HG03103 (cell line): Measurements from ENCODE around the gene ADCY2.

Experiments
- ATAC-seq: cut with Tn5 transposase; IDR thresholded peaks from one replicate; pipeline ENCODE4 v1.9.1; 2021; ENCODE audit warnings: low read depth; ENCODE audit not compliant: unreplicated experiment

The ADCY2 gene

DNA sequence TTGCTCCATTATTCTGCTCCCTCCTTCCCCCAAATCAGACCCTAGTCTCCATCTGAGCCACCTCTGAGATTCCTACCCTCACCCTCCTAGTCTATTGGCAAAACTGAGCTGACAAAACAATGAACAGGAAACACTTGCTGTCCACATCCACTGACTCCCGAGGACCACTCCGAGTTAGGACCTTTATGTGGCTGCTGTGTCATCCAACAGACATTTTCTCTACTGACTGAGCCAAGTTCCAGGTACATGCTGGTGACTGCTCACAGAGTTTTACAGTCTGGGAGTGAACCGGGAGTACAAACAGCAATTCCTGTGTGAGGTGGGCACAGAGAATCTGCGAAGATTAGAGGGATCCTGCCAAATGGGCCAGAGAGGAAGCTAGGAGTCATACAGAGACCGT lies 415.8 kb downstream of the ADCY2 start:
- no peak for ATAC-seq

DNA sequence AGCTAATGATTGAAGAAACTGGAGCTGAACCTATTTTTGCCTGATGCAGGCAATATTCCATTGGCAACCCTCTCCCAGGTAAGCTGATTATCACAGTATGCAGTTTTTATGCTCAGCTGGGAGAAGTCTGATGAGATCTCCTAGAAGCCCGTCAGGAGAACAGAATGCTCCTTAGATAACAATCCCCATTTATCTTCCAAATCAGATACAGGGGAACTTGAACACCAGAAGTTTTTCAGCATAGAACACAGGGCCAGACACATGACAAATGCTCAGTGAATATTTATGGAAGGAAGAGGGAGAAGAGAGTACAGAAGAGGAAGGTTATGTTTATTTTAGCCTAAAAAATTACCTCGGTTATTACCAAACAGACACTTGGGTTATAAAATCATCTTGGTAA lies 417.1 kb downstream of the ADCY2 start:
- ATAC-seq: no peak

DNA sequence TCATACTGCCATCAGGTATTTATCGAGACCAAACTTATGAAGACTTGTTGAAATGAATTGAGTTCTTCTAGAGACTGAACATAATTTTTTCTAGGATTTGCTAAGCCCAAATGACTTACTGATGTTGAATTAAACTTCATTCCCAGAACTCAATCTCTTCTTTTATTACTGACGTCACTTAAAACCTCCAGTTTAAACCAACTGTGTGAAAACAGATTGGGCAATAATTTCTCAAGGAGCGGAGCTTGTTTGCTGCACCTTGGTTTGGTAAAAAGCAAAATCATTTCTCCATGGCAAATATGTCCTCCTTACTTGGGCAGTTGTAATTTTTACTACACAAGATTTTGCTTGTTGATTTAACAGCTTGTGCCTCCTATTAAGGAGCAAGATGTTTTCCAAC lies 417.6 kb downstream of the ADCY2 start:
- no peak for ATAC-seq

DNA sequence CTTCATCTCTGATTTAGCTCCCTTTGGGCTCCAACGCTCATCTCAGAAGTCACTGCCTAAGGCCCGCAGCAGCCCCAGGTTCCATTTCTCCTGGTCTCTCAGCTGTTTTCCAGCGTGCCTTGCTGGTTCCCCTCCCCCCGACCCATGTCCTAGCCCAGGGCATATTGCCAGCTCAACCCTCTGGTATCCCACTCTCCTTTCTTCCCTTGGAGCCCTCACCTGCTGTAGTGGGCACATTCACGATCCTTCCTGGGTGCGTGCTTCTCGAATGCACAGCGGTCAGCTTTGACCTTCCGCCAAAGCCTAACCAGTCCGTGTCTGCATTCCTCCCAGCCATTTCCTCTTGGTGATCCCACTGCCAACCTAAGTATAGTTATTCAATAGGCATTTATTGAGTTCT lies 418.9 kb downstream of the ADCY2 start:
- no peak for ATAC-seq

DNA sequence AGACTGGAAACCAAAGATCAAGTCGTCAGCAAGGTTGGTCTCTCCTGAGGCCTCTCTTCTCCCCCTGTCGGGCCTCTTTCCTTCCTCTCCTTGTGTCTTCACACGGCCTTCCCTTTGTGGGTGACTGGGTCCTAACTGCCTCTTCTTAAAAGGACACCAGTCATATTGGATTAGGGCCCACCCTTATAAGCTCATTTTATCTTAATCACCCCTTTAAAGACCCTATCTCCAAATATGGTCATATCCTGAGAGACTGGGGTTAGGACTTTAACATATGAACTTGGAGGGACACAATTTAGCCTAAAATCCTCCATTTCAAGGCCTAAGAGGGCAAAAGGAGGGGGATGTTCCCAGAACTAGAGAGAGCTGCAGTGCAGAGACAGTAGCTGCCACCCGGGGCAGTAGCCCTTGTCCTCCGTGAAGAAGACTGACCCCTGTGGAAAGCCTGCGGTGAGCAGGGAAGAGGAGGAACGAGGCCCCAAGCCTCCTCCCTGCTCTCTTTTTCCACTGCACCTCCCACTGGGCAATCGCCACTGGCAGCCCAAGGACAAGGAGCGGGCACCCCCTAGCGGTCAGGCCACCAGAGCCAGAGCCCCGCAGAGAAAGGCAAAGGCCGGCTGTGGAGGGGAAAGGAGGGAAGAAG lies 420.1 kb downstream of the ADCY2 start:
- peak; percentile 90 for ATAC-seq

DNA sequence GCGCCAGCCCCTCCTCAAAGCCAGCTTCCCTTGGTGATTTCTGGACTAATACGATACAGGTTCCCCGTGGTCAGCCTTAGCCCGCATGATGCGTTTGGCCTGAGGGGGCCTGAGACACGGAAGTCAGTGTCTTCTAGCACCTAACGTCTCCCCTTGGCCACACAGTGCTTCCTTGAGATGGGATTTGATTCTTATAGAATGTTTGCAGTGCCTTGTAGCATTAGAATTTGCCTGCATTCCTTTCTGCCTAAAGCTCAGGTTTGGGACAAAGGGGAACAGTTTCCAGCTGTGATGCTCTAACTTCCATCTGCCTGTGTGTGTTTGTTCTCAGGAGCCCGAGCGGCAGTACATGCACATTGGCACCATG lies 420.6 kb downstream of the ADCY2 start:
- ATAC-seq: peak; percentile 4

DNA sequence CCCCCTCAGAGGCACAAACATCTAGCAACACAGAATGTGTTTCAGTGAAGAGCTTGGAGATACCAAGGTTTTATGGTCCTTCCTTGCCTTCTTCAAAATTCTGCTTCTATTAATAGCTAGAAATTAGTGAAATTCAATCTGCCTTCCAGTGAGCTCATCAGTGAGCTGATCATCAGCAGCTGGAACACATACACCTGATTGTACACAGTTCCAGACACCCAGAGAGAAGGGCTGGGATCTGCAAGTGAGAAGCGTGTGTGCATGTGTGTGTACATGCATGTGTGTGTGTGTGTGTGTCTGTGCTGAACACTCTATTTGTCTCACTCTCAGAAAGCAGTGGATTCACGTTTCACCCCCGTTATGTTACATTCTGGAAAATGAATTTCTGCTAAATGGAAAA lies 426.5 kb downstream of the ADCY2 start:
- no peak for ATAC-seq

DNA sequence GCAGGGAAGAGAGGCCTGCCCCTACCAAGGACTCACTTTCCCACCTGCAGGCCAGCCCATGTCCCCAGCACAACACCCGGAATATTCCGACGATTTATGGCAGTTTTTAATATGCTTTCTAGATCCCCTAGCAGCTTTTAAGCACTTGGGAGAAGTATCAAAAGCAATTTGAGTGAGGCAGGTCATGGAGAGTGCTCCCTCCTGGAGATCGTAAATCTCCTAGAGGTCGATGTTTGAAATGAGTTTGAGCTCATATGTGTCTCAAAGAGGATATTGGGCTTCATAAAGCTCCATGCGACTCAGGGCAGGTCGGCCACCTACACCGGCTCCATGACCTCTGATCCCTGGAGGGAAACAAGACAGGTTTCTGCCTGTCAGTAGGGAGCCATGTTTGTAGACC lies 427.7 kb downstream of the ADCY2 start:
- ATAC-seq: no peak

DNA sequence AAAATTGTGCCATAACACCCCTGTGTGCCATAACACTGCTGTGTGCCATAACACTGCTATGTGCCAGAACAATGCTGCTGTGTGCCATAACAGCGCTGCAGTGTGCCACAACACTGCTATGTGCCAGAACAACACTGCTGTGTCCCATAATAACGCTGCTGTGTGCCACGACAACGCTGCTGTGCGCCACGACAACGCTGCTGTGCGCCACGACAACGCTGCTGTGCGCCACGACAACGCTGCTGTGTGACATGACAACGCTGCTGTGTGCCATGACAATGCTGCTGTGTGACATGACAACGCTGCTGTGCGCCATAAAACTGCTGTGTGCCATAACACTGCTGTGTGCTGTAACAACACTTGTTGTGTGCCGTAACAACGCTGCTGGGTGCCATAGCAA lies 429.1 kb downstream of the ADCY2 start:
- no peak for ATAC-seq

DNA sequence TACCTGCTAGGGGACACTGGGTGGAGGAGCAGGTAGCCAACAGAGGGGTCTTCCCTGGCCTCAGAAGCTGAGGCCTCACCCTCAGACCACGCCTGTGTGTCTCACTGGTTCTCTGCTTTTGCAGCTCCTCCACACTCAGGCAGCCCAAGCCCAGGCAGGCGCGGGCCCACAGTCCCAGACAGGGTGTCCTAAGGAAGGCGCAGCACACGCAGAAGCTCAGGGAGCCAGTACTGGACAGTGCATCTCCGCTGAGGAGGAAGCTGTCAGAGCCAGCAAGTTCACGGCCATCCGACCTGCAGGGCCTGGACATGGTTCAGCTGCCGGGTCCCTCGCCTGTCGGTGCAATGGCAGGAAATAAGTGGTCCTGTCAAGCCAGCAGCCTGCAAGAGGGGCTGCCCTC lies 429.7 kb downstream of the ADCY2 start:
- no peak for ATAC-seq

DNA sequence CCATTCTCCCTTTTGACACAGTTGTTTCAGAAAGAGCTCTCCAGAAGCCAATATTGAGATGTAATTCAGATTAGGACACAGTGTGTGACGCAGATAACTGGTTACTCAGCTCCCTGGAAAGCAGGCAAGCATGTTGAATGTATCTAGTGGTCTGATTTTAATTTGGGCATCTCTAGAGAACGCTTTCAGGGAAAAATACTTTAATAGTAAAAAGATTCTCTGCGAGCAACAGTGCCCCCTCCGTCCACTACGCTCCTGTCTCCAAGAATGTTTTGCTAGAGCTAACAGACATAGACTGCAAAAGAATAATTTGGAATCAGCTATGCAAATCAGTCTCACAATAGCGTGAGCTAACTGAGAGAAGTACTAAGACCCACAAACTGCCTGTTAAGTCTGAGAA lies 431.7 kb downstream of the ADCY2 start:
- ATAC-seq: no peak

DNA sequence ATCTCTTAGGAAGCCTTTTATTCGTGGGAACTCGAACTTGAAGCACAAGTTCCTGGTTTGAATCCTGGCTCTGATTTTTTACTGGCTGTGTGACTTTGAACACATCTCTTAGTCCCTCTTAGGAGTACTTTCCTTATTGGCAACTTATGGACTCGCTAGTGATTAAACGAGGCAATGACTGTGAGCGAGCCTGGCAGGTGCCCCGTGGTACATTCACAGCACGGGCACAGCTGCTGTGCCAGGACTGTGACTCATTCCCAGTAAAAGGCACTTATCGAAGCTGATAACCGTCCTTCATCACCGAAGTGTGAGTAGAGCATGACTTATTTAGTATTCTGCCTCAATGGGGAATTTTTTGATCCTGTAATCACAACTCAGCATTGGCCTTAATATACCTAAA lies 432.3 kb downstream of the ADCY2 start:
- ATAC-seq: no peak

DNA sequence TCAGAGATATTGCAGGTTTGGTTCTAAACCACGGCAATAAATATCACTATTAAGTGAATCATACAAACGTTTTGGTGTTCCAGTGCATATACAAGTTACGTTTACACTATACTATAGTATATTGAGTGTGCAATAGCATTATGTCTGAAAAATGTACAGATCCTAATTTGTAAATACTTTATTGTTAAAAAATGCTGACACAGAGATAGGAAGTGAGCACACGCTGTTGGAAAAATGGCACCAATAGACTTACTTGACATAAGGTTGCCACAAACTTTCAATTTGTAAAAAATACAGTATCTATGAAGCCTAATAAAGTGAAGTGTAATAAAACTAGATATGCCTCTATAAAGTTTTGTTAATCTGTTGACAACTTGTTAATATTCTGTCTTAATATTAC lies 439.0 kb downstream of the ADCY2 start:
- ATAC-seq: no peak

DNA sequence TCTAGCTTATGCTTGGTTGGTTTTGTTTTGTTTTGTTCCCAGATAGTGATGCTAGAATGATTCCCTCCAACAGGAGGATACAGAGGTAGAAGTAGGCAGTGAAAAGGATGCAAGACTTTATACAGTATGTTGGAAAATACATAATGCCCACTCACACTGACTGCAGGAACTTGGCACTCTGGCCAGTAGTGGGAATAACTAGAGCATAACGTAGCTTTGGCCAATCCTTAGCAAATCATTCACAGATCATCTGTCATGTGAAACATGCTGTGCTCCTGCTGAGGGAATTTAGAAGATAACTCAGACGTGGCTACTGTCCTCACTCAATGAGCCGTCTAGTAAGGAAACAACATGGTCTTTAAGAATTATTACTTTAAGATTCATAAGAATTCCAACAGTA lies 441.5 kb downstream of the ADCY2 start:
- no peak for ATAC-seq

DNA sequence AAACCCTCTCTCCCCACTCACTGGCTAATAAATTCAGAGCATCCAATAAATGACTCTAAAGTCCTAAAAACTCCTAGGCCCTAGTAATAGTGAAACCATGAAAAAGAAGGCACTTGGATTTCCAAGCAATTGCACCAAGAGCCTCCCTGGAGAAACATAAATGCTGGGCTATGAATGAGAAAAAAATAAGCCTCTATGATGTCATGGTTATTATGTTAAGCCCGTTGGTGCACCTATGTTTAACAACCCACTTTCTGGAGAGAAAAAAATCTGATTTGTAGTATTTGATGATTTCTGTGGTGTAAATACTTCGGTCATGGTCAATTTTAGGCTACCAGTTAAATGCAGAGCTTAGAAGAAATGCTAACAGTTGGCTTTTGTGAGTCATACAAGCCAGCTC lies 446.6 kb downstream of the ADCY2 start:
- no peak for ATAC-seq

DNA sequence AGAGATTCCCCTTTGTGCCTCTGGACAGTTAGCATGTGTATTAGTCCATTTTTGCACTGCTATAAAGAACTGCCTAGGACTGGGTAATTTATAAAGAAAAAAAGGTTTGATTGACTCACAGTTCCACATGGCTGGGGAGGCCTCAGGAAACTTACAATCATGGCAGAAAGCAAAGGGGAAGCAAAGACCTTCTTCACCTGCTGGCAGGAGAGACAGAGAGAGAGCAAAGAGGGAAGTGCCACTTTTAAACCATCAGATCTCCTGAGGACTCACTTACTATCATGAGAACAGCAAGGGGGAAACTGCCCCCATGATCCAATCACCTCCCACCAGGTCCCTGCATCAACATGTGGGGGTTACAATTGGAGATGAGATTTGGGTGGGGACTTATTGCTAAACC lies 449.0 kb downstream of the ADCY2 start:
- ATAC-seq: no peak

DNA sequence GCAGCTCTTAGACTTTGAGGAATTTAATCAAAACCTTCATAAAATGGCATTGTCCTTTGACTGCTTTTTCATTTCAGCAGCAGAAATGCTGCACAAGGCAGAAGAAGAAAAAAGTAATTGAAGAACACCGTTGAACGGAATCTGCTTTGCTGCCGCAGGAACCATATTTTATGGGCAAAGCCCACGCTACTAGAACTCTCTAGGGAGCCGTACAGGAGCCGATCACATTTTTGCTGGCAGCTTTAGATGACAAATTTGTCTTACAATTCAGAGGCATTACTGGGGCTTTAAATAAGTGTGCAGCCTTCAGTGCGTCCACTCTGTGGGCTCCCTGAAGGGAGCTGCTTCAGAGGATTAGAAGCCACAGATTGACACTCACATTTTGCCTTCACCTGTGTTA lies 449.6 kb downstream of the ADCY2 start:
- ATAC-seq: no peak

DNA sequence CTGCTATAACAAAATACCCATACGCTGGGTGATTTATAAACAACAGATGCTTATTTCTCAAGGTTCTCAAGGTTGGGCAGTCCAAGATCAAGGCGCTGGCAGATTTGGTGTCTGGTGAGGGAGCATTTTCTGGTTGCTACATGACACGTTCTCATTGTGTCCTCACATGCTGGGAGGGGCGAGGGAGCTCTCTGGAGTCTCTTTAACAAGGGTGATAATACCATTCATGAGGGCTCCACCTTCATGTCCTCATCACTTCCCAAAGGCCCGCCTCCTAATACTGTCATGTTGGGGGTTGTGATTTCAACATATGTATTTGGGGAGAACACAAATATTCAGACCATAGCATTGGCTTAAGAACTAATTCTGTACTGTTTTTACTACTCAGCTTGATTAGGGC lies 450.4 kb downstream of the ADCY2 start:
- ATAC-seq: no peak

DNA sequence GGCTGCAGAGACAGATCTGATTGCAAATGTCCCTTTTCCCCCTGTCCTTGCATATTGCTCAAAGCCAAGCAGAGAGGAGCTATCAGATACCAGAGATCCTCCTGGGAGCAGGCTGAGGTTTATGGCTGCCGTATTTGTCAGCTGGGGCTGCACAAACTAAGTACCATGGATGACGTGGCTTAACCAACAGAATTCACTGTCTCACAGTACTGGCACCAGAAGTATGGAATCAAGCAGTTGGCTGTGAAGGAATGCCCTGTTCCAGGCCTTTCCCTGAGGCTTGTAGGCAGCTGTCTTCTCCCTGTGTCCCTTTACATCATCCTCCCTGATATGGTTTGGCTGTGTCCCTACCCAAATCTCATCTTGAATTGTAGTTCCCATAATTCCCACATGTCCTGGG lies 452.4 kb downstream of the ADCY2 start:
- ATAC-seq: no peak

DNA sequence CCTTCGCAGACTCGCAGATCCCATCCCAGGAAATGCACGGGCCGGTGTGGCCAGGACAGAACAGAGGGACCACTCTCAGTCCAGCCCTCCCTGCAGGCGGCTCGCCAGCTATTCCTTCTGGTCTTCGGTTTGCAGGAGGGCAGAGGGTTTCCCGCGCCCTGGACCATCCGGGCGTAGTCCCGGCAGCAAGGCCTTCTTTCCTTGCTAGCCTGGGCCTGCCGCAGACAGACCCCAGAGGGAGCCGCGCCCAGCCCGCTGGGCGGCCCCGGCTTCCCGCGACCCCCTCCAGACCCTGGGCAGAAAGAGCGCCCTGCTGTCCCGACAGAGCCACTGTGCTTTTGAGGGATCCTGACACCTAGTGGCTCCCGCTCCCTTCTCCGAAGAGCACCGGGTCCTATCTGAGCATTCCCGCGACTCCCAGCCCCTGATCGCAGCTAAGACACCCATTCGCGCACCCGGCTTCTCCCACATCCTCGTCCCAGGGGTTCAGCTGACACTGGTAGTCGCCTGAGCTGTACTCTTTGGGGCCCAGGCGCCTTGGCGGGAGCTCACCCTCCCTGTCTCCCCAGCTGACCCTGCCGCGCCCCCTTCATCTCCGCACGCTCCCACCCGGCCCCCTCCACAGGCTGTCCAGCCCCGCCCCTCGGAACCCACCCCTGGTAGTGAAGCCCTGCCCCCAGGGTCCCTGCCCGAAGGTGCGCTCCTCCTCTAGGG lies 453.9 kb downstream of the ADCY2 start:
- ATAC-seq: no peak

DNA sequence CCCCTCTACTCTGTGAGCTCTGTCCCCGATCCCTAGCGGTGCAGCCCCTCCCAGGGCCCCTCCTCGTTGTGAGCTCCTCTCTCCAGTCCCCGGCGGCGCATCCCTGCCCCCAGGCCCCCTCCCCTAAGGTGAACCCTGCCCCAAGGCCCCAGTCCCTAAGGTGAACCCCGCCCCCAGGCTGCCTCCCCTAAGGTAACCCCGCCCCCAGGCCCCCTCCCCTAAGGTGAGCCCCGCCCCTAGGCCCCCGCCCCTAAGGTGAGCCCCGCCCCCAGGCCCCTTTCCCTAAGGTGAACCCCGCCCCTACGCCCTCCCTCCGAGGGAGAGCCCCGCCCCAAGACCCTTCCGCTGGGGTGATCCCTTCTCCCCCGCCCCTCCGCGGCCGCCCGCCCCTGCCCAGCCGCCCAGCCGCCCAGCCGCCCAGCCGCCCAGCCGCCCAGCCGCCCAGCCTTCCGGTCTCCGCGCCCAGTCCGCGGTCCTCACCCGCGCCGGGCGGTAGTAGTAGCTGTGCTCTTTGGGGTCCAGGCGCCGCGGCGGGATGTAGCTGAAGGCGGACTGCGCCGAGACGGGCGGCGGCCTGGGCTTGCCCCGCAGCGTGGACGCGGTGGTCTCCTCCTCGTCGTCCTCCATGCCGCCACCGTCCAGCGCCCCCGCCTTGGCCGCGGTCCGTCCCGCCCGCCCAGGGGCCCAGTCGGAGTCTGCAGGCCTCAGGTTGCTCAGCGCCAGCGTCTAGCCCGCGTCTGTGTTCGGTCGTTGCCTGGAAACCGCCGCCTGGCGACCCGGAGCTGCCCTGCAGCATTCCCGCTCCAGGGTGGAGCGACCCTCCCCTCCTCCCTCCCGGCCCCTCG lies 454.7 kb downstream of the ADCY2 start, which contains the start of gene CFAP90:
Gene CFAP90, minus strand, starts transcription at position 739 of the 845 bp plus-strand sequence. Its CDS starts 112 bp downstream, at position 627.
- ATAC-seq: no peak

DNA sequence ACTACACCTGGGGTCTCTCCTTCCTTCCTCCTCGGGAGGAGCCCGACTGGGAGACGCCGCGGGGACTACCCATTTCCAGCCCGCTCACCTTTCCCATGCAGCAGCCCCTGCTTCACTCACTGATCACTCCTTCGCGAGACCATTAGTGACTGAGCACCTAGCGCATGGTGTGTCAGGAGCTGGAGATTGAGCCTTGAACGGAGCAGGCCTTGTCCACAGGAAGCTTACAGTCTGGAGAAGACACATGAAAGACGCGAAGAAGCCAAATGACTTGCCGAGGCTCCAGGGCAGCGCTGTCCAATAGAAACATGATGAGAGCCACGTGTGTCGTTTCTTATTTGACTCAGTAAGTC lies 455.3 kb downstream of the ADCY2 start:
- ATAC-seq: no peak
